OCI-LY7 (cell line): ENCODE data around the gene MED13.

Source experiments
- EZH2phosphoT487 ChIP-seq: fragments of 200-600 bp; sonication (generic); IDR thresholded peaks from 2 replicates; pipeline ENCODE4 v1.6.1; 2018; ENCODE audit warnings: low read depth, borderline replicate concordance, mild to moderate bottlenecking, mixed run types, antibody characterized with exemption, low read length, moderate library complexity, mixed read lengths
- TF ChIP-seq, protein P1 (sequence below): fragments of 200-600 bp; sonication (generic); conservative IDR thresholded peaks from 2 replicates; pipeline ENCODE4 v1.5.1; 2014; ENCODE audit warnings: mild to moderate bottlenecking, antibody characterized with exemption, low read length, moderate library complexity, mixed read lengths

DNA sequence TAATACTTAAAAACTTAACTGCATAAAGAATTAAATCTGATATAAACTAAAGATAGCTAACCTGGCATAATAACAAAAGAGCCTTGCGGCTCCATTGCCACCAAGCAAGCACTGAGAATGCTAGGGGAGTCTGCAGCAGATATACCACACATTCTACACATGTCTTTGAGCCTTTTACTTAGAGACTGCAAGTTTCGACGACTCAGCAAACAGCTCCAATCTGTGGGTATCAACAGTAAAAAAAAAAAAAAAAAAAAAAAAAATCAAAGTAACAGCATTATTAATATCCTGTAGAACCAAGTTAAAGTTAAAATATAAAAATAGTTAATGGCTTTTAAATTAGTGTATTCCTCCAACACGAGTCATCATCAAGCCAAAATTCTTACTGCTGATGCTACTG is 109.5 kb downstream of the MED13 start:
- TF ChIP-seq, protein P1, sequence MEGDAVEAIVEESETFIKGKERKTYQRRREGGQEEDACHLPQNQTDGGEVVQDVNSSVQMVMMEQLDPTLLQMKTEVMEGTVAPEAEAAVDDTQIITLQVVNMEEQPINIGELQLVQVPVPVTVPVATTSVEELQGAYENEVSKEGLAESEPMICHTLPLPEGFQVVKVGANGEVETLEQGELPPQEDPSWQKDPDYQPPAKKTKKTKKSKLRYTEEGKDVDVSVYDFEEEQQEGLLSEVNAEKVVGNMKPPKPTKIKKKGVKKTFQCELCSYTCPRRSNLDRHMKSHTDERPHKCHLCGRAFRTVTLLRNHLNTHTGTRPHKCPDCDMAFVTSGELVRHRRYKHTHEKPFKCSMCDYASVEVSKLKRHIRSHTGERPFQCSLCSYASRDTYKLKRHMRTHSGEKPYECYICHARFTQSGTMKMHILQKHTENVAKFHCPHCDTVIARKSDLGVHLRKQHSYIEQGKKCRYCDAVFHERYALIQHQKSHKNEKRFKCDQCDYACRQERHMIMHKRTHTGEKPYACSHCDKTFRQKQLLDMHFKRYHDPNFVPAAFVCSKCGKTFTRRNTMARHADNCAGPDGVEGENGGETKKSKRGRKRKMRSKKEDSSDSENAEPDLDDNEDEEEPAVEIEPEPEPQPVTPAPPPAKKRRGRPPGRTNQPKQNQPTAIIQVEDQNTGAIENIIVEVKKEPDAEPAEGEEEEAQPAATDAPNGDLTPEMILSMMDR = no peak
- TF ChIP-seq EZH2phosphoT487 = no peak
